Measurements from ENCODE around the gene SH3BP2.

GRCh38 chr4:2818351-2818939 is 25.6 kb downstream of the SH3BP2 start:
- TF ChIP-seq CTCF (conservative IDR thresholded peaks at IDR 0.05; ENCODE audit: low read depth, low read length) = no peak
- TF ChIP-seq EZH2 (IDR thresholded peaks at IDR 0.05; ENCODE audit: low read length, unreplicated experiment) = no peak
- TF ChIP-seq EZH2phosphoT487 (IDR thresholded peaks at IDR 0.05; ENCODE audit: borderline replicate concordance, low read length) = no peak

Data from PC-3 (cell line).